Smooth muscle cell (in vitro differentiated cells): Measurements from ENCODE around the gene OLIG3. TPM values are rescaled to one million over a fixed set of nuclear protein-coding genes. Genes with fewer than 3 reads are reported as not detected.

ENCODE experiments used
- DNase-seq: peaks from one replicate; lab custom pipeline; 2025; ENCODE audit not compliant: unreplicated experiment; lab: John Stamatoyannopoulos, UW
- H2AFZ ChIP-seq: fragments of 200-600 bp; sonication (generic); 2 replicates; pipeline ENCODE4 v1.6.0; 2016; ENCODE audit warnings: antibody characterized with exemption, low read depth, mild to moderate bottlenecking
- H3F3A ChIP-seq: fragments of 200-600 bp; sonication (generic); 2 replicates; pipeline ENCODE4 v1.6.0; 2017; ENCODE audit warnings: antibody characterized with exemption, low read depth
- H3K27ac ChIP-seq: fragments of 200-600 bp; sonication (generic); 2 replicates; pipeline ENCODE4 v1.5.1; 2016; ENCODE audit warnings: low read depth, mild to moderate bottlenecking
- H3K27me3 ChIP-seq: fragments of 200-600 bp; sonication (generic); 2 replicates; pipeline ENCODE4 v1.6.1; 2016; ENCODE audit warnings: low read depth, mild to moderate bottlenecking
- H3K36me3 ChIP-seq: fragments of 200-600 bp; sonication (generic); 2 replicates; pipeline ENCODE4 v1.5.1; 2016; ENCODE audit warnings: low read depth
- H3K4me1 ChIP-seq: fragments of 200-600 bp; sonication (generic); 2 replicates; pipeline ENCODE4 v1.5.1; 2016; ENCODE audit warnings: low read depth
- H3K4me2 ChIP-seq: fragments of 200-600 bp; sonication (generic); 2 replicates; pipeline ENCODE4 v1.6.0; 2016; ENCODE audit warnings: mild to moderate bottlenecking
- H3K4me3 ChIP-seq: fragments of 200-600 bp; sonication (generic); 2 replicates; pipeline ENCODE4 v1.5.1; 2016; ENCODE audit warnings: mild to moderate bottlenecking
- H3K79me2 ChIP-seq: fragments of 200-600 bp; sonication (generic); 2 replicates; pipeline ENCODE4 v1.6.0; 2016; ENCODE audit warnings: low read depth, mild to moderate bottlenecking
- H3K9ac ChIP-seq: fragments of 200-600 bp; sonication (generic); 2 replicates; pipeline ENCODE4 v1.6.0; 2016; ENCODE audit warnings: low read depth
- H3K9me3 ChIP-seq: fragments of 200-600 bp; sonication (generic); replicated peaks from 2 replicates; pipeline ENCODE4 v1.5.1; 2016; ENCODE audit warnings: low read depth
- H4K20me1 ChIP-seq: fragments of 200-600 bp; sonication (generic); 2 replicates; pipeline ENCODE4 v1.6.0; 2016; ENCODE audit warnings: low read depth
- WGBS: methylation state at CpG from one replicate; pipeline ENCODE4 v1.1.7; 2016; ENCODE audit warnings: low lambda C conversion rate; 5-methylcytosine and 5-hydroxymethylcytosine counted together
- polyA plus RNA-seq: library from polyadenylated mRNA; unstranded; fragments of >200 nt; fragmentation: Nextera tagmentation; extraction: Ambion mirVana; gene quantifications from 2 replicates; pipeline ENCODE4 v1.2.1, GENCODE V29; 2016
- total RNA-seq: library from RNA; depleted of rRNA; stranded (reverse); fragments of >200 nt; gene quantifications from 2 replicates; pipeline ENCODE4 v1.2.3, GENCODE V29; 2014
- TF ChIP-seq, protein P1 (sequence below): fragments of 200-600 bp; sonication (generic); IDR thresholded peaks from 2 replicates; pipeline ENCODE4 v1.5.1; 2017; ENCODE audit warnings: borderline replicate concordance, mild to moderate bottlenecking, antibody characterized with exemption; ENCODE audit not compliant: insufficient read depth, poor library complexity, severe bottlenecking

OLIG3 gene
- total and polyA plus RNA-seq, 2 experiments from 2014 or later = not detected

GRCh38 chr6:137490006-137490905 lies 3.9 kb downstream of the OLIG3 start:
- Histone ChIP-seq H3K4me1 (peaks cover 56% of the 10 kb centered on the region), H4K20me1 (no peaks in the 10 kb centered on the region), H3K9me3 (no peaks in the 10 kb centered on the region), H3K4me3 (no peak overlapping the region), H3K27me3 (peaks cover 100% of the 10 kb centered on the region), H3K36me3 (no peaks in the 10 kb centered on the region), H3K27ac (no peak overlapping the region), H3K79me2 (no peaks in the 10 kb centered on the region), H2AFZ (no peak overlapping the region), H3K9ac (no peak overlapping the region), H3K4me2 (peak overlapping the region; percentile 53), H3F3A (no peaks in the 10 kb centered on the region)
- TF ChIP-seq, protein P1, sequence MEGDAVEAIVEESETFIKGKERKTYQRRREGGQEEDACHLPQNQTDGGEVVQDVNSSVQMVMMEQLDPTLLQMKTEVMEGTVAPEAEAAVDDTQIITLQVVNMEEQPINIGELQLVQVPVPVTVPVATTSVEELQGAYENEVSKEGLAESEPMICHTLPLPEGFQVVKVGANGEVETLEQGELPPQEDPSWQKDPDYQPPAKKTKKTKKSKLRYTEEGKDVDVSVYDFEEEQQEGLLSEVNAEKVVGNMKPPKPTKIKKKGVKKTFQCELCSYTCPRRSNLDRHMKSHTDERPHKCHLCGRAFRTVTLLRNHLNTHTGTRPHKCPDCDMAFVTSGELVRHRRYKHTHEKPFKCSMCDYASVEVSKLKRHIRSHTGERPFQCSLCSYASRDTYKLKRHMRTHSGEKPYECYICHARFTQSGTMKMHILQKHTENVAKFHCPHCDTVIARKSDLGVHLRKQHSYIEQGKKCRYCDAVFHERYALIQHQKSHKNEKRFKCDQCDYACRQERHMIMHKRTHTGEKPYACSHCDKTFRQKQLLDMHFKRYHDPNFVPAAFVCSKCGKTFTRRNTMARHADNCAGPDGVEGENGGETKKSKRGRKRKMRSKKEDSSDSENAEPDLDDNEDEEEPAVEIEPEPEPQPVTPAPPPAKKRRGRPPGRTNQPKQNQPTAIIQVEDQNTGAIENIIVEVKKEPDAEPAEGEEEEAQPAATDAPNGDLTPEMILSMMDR = no peak
- 12% methylated on average over 19 of the region's 19 CpGs for WGBS
- no peak for DNase-seq

DNA sequence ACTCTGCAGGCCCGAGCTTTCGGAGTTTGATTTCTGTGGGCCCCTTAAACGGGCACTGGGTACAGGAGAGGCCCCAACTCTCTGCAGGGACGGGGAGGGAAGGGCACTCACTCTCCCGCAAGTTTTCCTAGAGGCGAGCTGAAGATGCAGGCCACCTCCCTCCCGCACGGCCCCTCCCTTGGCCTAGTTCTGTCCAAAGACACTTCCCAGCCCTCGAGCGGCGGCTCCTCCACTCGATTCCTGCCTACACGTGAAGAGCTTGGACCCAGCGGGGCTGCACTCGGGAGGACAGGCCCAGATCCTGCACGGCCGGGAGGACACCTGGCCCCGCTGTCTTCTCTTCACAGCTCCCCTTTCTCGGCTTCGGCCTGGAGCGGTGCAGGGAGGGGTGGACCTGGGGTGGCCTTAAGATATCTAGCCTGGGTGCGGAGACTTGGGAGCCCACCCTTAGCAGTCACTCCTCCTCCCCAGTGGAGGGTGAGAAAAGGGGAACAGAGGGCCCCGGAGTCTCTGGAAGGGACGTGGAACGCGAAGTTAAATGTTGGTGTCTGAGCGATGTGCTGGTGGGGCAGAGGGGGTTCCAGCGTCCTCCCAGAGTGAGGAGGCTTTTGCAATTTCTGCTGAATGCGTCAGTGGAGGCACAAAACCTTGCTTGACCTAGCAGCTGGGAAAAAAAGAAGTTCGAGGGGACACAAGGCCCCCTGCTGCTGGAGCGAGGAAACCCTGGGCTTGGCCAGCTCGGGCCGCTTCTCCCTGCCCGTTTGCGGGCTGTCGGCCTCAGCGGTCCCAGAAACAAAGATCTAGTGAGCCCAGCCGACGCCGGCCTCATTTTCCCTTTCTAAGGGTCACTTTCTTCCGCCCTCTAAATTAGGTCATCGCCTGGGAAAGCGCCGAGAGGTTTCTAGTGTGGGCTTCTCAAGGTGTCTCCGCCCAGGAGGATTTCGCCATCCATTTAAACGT lies 4.9 kb downstream of the OLIG3 start:
- Histone ChIP-seq H3F3A (no peaks in the 10 kb centered on the region), H3K9ac (no peak overlapping the region), H2AFZ (no peak overlapping the region), H3K4me2 (peak overlapping the region; percentile 53), H3K4me3 (no peak overlapping the region), H3K27ac (no peak overlapping the region), H3K27me3 (peaks cover 100% of the 10 kb centered on the region), H3K79me2 (no peaks in the 10 kb centered on the region), H3K4me1 (peaks cover 47% of the 10 kb centered on the region), H3K36me3 (no peaks in the 10 kb centered on the region), H3K9me3 (no peaks in the 10 kb centered on the region), H4K20me1 (no peaks in the 10 kb centered on the region)
- no peak for DNase-seq
- TF ChIP-seq, protein P1 = peak; percentile 11
- 3% methylated on average over 47 of the region's 47 CpGs for WGBS

DNA sequence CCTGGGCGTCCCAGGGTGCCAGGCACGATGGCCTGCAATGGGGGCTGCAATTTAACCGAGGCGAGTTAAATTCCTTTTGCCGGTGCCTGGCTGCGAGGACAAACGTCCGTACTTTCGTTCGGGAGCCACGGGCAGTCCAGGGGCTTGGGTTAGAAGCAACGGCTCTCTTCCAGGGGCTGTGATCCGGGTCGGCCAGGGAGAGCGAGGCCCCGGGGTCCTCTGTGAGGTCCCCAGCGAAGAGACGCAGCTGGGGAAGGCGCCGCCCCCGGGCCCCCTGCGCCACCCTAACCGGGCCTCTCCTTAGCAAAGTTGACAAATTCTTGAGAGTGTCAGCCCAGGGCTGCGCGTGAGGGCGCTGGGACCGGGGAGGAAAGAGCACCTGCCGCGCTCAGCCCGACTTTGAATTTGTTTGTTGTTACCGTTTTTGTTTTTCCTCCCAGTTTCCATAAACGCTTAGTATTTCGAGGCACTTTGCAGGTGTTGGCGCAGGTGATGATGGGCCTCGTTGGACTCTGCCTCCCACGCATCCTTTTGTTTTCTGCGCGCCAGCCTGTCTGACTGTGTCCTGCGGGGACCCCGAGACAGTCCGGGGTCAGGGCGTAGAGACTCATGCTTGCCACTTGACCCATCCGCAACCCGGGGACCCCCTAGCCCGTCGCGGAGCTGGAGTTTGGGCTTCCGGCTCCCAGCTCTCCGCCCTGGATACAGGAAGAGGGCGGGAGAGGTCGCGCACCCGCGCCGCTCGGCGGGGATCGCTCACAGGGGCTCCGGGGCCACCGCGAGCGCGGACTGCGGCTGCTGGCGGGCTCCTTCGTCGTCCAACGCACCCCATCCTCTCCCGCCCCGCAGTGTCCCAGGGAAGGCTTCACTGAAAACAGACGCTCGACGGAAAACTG lies 5.8 kb downstream of the OLIG3 start:
- under 1% methylated on average over 73 of the region's 73 CpGs for WGBS
- Histone ChIP-seq H3K4me3 (no peak overlapping the region), H3K36me3 (no peaks in the 10 kb centered on the region)

More for the DNA sequence above, 5.8 kb downstream of the OLIG3 start:
- H2AFZ ChIP-seq = no peak overlapping the region
- H3F3A ChIP-seq = no peaks in the 10 kb centered on the region
- no peaks in the 10 kb centered on the region for H3K9me3 ChIP-seq
- peaks cover 39% of the 10 kb centered on the region for H3K4me1 ChIP-seq
- H3K4me2 ChIP-seq = peak overlapping the region; percentile 53
- no peak overlapping the region for H3K9ac ChIP-seq
- no peaks in the 10 kb centered on the region for H4K20me1 ChIP-seq
- TF ChIP-seq, protein P1 = no peak
- H3K27me3 ChIP-seq = peaks cover 100% of the 10 kb centered on the region
- no peak overlapping the region for H3K27ac ChIP-seq
- H3K79me2 ChIP-seq = no peaks in the 10 kb centered on the region
- no peak for DNase-seq
